ENCODE results near the gene CD300LB. TPM values are rescaled to one million over a fixed set of nuclear protein-coding genes. Genes with fewer than 3 reads are reported as not detected.

Gene CD300LB
- total RNA-seq, 1 experiment from 2014 or later: not detected

DNA sequence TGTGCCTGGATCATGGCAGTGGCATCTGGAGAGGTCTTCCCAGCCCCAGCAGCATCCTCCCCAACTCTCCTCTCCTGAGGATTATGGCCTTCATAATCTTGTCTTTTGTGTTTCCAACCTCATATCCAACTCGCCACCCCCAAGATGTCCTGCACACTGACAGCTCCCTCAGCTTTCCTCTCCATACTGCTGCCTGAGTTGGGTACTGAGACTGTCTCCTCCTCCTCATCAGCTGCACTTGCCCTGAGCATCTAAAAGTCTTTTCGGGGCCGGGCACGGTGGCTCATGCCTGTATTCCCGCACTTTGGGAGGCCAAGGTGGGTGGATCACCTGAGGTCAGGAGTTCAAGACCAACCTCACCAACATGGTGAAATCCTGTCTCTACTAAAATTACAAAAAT lies 2.0 kb downstream of the CD300LB start:
- DNase-seq (ENCODE audit: low spot score): no peak

DNA sequence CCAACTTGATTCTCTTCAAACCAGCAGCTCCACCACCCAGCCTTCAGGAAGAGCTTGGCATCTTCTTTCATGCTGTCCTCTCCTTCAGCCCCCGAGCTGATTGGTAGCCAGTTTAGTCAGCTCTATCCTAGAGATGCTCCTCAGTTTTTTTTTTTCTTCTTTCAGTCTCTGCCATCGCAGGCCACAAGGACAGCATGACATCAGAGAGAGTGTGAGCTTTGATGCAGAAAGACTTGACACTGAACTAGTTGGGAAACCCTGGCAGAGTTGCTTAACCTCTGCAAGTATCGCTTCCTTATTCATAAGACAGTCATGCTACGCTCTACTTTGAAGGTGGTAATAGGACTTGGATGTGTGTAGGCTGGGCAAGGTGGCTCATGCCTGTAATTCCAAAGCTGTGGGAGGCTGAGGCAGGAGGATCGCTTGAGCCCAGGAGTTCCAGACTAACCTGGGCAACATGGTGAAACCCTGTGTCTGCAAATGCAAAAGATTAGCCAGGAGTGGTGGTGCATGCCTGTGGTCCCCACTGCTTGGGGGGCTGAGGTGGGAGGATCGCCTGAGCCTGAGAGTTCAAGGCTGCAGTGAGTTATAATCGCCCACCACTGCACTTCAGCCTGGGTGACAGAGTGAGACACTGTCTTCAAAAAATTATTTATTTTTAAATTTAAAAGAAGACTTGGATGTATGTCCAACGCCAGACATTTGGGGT lies 2.6 kb downstream of the CD300LB start:
- ChIA-PET POLR2A (no interaction called here), CTCF (interaction anchor here (1.0 to 3.2 kb wide), 2 partner anchors 38 to 160 kb away, joined by 3 to 13 read pairs; no protein-coding TSS in a partner anchor)
- H3K36me3 Mint-ChIP-seq: no peaks in the 10 kb centered on the region
- no peak overlapping the region for H3K4me3 Mint-ChIP-seq
- no peak overlapping the region for H3K27ac Mint-ChIP-seq
- peaks cover 13% of the 10 kb centered on the region for H3K4me1 Mint-ChIP-seq
- H3K9me3 Mint-ChIP-seq: peaks cover 3% of the 10 kb centered on the region
- no peak for DNase-seq (ENCODE audit: low spot score)
- ATAC-seq: no peak
- H3K27me3 Mint-ChIP-seq (ENCODE audit: low read depth): peaks cover 36% of the 10 kb centered on the region
- TF ChIP-seq PRRX2 (CRISPR knock-in tag; IDR thresholded peaks at IDR 0.05): no peak
- TF ChIP-seq ZNF232 (CRISPR knock-in tag; IDR thresholded peaks at IDR 0.05): no peak
- TF ChIP-seq, protein P1, sequence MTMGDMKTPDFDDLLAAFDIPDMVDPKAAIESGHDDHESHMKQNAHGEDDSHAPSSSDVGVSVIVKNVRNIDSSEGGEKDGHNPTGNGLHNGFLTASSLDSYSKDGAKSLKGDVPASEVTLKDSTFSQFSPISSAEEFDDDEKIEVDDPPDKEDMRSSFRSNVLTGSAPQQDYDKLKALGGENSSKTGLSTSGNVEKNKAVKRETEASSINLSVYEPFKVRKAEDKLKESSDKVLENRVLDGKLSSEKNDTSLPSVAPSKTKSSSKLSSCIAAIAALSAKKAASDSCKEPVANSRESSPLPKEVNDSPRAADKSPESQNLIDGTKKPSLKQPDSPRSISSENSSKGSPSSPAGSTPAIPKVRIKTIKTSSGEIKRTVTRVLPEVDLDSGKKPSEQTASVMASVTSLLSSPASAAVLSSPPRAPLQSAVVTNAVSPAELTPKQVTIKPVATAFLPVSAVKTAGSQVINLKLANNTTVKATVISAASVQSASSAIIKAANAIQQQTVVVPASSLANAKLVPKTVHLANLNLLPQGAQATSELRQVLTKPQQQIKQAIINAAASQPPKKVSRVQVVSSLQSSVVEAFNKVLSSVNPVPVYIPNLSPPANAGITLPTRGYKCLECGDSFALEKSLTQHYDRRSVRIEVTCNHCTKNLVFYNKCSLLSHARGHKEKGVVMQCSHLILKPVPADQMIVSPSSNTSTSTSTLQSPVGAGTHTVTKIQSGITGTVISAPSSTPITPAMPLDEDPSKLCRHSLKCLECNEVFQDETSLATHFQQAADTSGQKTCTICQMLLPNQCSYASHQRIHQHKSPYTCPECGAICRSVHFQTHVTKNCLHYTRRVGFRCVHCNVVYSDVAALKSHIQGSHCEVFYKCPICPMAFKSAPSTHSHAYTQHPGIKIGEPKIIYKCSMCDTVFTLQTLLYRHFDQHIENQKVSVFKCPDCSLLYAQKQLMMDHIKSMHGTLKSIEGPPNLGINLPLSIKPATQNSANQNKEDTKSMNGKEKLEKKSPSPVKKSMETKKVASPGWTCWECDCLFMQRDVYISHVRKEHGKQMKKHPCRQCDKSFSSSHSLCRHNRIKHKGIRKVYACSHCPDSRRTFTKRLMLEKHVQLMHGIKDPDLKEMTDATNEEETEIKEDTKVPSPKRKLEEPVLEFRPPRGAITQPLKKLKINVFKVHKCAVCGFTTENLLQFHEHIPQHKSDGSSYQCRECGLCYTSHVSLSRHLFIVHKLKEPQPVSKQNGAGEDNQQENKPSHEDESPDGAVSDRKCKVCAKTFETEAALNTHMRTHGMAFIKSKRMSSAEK (CRISPR knock-in tag; IDR thresholded peaks at IDR 0.05; ENCODE audit: borderline replicate concordance): no peak
- TF ChIP-seq, protein P2, sequence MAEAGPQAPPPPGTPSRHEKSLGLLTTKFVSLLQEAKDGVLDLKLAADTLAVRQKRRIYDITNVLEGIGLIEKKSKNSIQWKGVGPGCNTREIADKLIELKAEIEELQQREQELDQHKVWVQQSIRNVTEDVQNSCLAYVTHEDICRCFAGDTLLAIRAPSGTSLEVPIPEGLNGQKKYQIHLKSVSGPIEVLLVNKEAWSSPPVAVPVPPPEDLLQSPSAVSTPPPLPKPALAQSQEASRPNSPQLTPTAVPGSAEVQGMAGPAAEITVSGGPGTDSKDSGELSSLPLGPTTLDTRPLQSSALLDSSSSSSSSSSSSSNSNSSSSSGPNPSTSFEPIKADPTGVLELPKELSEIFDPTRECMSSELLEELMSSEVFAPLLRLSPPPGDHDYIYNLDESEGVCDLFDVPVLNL (CRISPR knock-in tag; IDR thresholded peaks at IDR 0.05; ENCODE audit: borderline replicate concordance, low read depth): no peak
- TF ChIP-seq MXD4 (CRISPR knock-in tag; IDR thresholded peaks at IDR 0.05; ENCODE audit: borderline replicate concordance): no peak
- no peak for TF ChIP-seq FOXJ3 (CRISPR knock-in tag; IDR thresholded peaks at IDR 0.05; ENCODE audit: borderline replicate concordance)
- TF ChIP-seq, protein P3, sequence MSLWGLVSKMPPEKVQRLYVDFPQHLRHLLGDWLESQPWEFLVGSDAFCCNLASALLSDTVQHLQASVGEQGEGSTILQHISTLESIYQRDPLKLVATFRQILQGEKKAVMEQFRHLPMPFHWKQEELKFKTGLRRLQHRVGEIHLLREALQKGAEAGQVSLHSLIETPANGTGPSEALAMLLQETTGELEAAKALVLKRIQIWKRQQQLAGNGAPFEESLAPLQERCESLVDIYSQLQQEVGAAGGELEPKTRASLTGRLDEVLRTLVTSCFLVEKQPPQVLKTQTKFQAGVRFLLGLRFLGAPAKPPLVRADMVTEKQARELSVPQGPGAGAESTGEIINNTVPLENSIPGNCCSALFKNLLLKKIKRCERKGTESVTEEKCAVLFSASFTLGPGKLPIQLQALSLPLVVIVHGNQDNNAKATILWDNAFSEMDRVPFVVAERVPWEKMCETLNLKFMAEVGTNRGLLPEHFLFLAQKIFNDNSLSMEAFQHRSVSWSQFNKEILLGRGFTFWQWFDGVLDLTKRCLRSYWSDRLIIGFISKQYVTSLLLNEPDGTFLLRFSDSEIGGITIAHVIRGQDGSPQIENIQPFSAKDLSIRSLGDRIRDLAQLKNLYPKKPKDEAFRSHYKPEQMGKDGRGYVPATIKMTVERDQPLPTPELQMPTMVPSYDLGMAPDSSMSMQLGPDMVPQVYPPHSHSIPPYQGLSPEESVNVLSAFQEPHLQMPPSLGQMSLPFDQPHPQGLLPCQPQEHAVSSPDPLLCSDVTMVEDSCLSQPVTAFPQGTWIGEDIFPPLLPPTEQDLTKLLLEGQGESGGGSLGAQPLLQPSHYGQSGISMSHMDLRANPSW (CRISPR knock-in tag; conservative IDR thresholded peaks at IDR 0.05; ENCODE audit: low read depth): no peak
- no peak for TF ChIP-seq ZNF671 (CRISPR knock-in tag; IDR thresholded peaks at IDR 0.05)
- TF ChIP-seq IRF2 (CRISPR knock-in tag; IDR thresholded peaks at IDR 0.05; ENCODE audit: borderline replicate concordance, low read depth): no peak
- TF ChIP-seq ELF4 (CRISPR knock-in tag; IDR thresholded peaks at IDR 0.05; ENCODE audit: low read depth): no peak

More for the DNA sequence above, 2.0 kb downstream of the CD300LB start:
- H3K4me1 Mint-ChIP-seq: peaks cover 13% of the 10 kb centered on the region
- ChIA-PET CTCF (interaction anchor here (1.0 to 3.2 kb wide), 2 partner anchors 37 to 161 kb away, joined by 3 to 13 read pairs; no protein-coding TSS in a partner anchor), POLR2A (no interaction called here)
- TF ChIP-seq, protein P4, sequence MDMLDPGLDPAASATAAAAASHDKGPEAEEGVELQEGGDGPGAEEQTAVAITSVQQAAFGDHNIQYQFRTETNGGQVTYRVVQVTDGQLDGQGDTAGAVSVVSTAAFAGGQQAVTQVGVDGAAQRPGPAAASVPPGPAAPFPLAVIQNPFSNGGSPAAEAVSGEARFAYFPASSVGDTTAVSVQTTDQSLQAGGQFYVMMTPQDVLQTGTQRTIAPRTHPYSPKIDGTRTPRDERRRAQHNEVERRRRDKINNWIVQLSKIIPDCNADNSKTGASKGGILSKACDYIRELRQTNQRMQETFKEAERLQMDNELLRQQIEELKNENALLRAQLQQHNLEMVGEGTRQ (CRISPR knock-in tag; IDR thresholded peaks at IDR 0.05): no peak
- TF ChIP-seq NFE2L1 (CRISPR knock-in tag; IDR thresholded peaks at IDR 0.05) (no peak), ATF1 (CRISPR knock-in tag; IDR thresholded peaks at IDR 0.05) (no peak), CBFB (CRISPR knock-in tag; IDR thresholded peaks at IDR 0.05; ENCODE audit: low read depth) (no peak), NR2C2 (CRISPR knock-in tag; IDR thresholded peaks at IDR 0.05) (no peak)
- TF ChIP-seq, protein P5, sequence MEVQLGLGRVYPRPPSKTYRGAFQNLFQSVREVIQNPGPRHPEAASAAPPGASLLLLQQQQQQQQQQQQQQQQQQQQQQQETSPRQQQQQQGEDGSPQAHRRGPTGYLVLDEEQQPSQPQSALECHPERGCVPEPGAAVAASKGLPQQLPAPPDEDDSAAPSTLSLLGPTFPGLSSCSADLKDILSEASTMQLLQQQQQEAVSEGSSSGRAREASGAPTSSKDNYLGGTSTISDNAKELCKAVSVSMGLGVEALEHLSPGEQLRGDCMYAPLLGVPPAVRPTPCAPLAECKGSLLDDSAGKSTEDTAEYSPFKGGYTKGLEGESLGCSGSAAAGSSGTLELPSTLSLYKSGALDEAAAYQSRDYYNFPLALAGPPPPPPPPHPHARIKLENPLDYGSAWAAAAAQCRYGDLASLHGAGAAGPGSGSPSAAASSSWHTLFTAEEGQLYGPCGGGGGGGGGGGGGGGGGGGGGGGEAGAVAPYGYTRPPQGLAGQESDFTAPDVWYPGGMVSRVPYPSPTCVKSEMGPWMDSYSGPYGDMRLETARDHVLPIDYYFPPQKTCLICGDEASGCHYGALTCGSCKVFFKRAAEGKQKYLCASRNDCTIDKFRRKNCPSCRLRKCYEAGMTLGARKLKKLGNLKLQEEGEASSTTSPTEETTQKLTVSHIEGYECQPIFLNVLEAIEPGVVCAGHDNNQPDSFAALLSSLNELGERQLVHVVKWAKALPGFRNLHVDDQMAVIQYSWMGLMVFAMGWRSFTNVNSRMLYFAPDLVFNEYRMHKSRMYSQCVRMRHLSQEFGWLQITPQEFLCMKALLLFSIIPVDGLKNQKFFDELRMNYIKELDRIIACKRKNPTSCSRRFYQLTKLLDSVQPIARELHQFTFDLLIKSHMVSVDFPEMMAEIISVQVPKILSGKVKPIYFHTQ (CRISPR knock-in tag; IDR thresholded peaks at IDR 0.05): no peak
- TF ChIP-seq, protein P6, sequence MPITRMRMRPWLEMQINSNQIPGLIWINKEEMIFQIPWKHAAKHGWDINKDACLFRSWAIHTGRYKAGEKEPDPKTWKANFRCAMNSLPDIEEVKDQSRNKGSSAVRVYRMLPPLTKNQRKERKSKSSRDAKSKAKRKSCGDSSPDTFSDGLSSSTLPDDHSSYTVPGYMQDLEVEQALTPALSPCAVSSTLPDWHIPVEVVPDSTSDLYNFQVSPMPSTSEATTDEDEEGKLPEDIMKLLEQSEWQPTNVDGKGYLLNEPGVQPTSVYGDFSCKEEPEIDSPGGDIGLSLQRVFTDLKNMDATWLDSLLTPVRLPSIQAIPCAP (CRISPR knock-in tag; IDR thresholded peaks at IDR 0.05): no peak
- TF ChIP-seq, protein P7, sequence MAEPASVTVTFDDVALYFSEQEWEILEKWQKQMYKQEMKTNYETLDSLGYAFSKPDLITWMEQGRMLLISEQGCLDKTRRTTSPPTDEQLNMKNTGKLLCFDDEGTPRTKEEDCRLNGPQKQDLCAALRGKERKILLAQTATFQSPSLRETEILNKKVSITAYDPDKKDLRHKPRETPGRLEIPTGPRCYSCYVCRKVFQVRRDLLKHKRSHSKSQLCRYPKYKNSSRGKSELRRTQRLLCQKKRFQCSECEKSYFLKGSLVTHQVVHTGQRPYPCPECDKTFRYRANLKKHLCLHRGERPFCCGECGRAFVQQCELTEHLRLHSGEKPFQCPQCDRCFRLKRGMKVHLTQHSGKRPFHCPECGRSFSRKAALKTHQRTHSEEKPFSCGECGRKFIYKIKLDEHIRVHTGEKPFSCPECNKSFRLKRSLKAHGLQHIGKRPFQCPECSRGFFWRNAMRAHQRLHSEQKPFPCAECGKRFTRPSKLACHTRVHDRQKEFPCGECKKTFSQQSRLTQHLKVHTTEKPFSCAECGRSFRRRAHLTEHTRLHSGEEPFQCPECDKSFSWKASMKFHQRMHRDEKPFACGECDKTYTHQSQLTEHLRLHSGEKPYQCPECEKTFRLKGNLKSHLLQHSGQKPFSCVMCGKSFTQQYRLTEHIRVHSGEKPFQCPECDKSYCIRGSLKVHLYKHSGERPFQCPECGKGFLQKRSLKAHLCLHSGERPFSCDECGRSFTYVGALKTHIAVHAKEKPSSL (CRISPR knock-in tag; conservative IDR thresholded peaks at IDR 0.05): no peak
- no peak overlapping the region for H3K27ac Mint-ChIP-seq
- no peak overlapping the region for H3K4me3 Mint-ChIP-seq
- H3K36me3 Mint-ChIP-seq: no peaks in the 10 kb centered on the region
- no peak for ATAC-seq
- peaks cover 33% of the 10 kb centered on the region for H3K27me3 Mint-ChIP-seq (ENCODE audit: low read depth)
- peaks cover 3% of the 10 kb centered on the region; the same call in 1 of the 2 replicates for H3K9me3 Mint-ChIP-seq
